Liver (tissue), 9 donors: ENCODE results near the gene GCDH. TPM values are rescaled to one million over a fixed set of nuclear protein-coding genes. Genes with fewer than 3 reads are reported as not detected.

ENCODE experiments used
- DNase-seq: peaks from one replicate; pipeline ENCODE4 v3.0.0-alpha.2; 2017; ENCODE audit warnings: low spot score
- H3K27ac ChIP-seq, 2 donors: one replicate each; pipeline ENCODE4 v1.7.0; 2013; ENCODE audit warnings: inconsistent platforms in 2 of 2, low read length in 2 of 2, control low read depth in 1 of 2, low read depth in 1 of 2, mild to moderate bottlenecking in 1 of 2
- H3K27me3 ChIP-seq, 4 donors: one replicate each; pipeline versions ENCODE4 v1.6.1 to v1.7.0; 2013; ENCODE audit warnings: low read length in 3 of 4, inconsistent platforms in 1 of 4, mild to moderate bottlenecking in 1 of 4, moderate library complexity in 1 of 4; ENCODE audit not compliant: control insufficient read depth in 4 of 4, insufficient read depth in 4 of 4
- H3K36me3 ChIP-seq, 4 donors: one replicate each; pipeline versions ENCODE4 v1.6.1 to v1.7.0; 2013; ENCODE audit warnings: low read length in 3 of 4, mild to moderate bottlenecking in 3 of 4, low read depth in 1 of 4, moderate library complexity in 1 of 4; ENCODE audit not compliant: control insufficient read depth in 4 of 4, insufficient read depth in 3 of 4
- H3K4me1 ChIP-seq, 4 donors: one replicate each; pipeline versions ENCODE4 v1.6.1 to v1.7.0; 2013; ENCODE audit warnings: low read length in 3 of 4, mild to moderate bottlenecking in 3 of 4, moderate library complexity in 1 of 4; ENCODE audit not compliant: control insufficient read depth in 4 of 4, insufficient read depth in 4 of 4
- H3K4me3 ChIP-seq, 3 donors: one replicate each; pipeline versions ENCODE4 v1.6.1 to v1.7.0; 2013; ENCODE audit warnings: low read length in 3 of 3, control low read depth in 1 of 3, low read depth in 1 of 3, mild to moderate bottlenecking in 1 of 3
- H3K9ac ChIP-seq, 2 donors: one replicate each; pipeline ENCODE4 v1.7.0; 2013; ENCODE audit warnings: low read length in 2 of 2, mild to moderate bottlenecking in 2 of 2, moderate library complexity in 2 of 2, control low read depth in 1 of 2, low read depth in 1 of 2
- H3K9me3 ChIP-seq, 4 donors: one replicate each; pipeline versions ENCODE4 v1.6.1 to v1.7.0; 2013; ENCODE audit warnings: low read length in 3 of 4; ENCODE audit not compliant: control insufficient read depth in 4 of 4
- ATF3 ChIP-seq: IDR thresholded peaks from 2 replicates; pipeline ENCODE4 v1.6.1; 2016; ENCODE audit warnings: antibody characterized with exemption
- CTCF ChIP-seq: fragments of 150-350 bp; IDR thresholded peaks from 2 replicates; pipeline ENCODE4 v1.5.1; 2017; ENCODE audit warnings: improper control_type of control experiment, low read depth, low read length; ENCODE audit not compliant: missing input control
- EGR1 ChIP-seq, 2 donors: IDR thresholded peaks; 2 replicates each; pipeline ENCODE4 v1.6.1; 2016 to 2018; ENCODE audit warnings: antibody characterized with exemption in 2 of 2, low read depth in 2 of 2
- FOXA1 ChIP-seq: IDR thresholded peaks from 2 replicates; pipeline ENCODE4 v1.6.1; 2016; ENCODE audit warnings: antibody characterized with exemption
- HNF4A ChIP-seq, 2 donors: conservative IDR thresholded peaks; 2 replicates each; pipeline ENCODE4 v1.6.1; 2016; ENCODE audit warnings: antibody characterized with exemption in 2 of 2, mild to moderate bottlenecking in 2 of 2
- HNF4G ChIP-seq: IDR thresholded peaks from 2 replicates; pipeline ENCODE4 v1.6.1; 2016; ENCODE audit warnings: antibody characterized with exemption
- NR2F2 ChIP-seq: IDR thresholded peaks from 2 replicates; pipeline ENCODE4 v1.6.1; 2016; ENCODE audit warnings: antibody characterized with exemption
- SP1 ChIP-seq: IDR thresholded peaks from 2 replicates; pipeline ENCODE4 v1.6.1; 2018; ENCODE audit warnings: antibody characterized with exemption, mild to moderate bottlenecking
- TAF1 ChIP-seq: conservative IDR thresholded peaks from 2 replicates; pipeline ENCODE4 v1.6.1; 2016; ENCODE audit warnings: antibody characterized with exemption, mild to moderate bottlenecking
- YY1 ChIP-seq: IDR thresholded peaks from 2 replicates; pipeline ENCODE4 v1.6.1; 2016; ENCODE audit warnings: antibody characterized with exemption, mild to moderate bottlenecking
- WGBS: extraction: QIAGEN DNeasy Blood & Tissue Kit; methylation state at CpG from one replicate; pipeline ENCODE4 v1.1.7; 2013; 5-methylcytosine and 5-hydroxymethylcytosine counted together
- polyA plus RNA-seq, 2 donors: library from polyadenylated mRNA; stranded (reverse) in 1 of 2; unstranded in 1 of 2; fragments of 200-250 nt in 1 of 2; fragments of >200 nt in 1 of 2; fragmentation: Nextera tagmentation in 1 of 2; extraction: Ambion mirVana in 1 of 2; gene quantifications; one replicate each; pipeline versions ENCODE4 v1.2.1 to v1.2.3, GENCODE V29; 2013 to 2015
- total RNA-seq, 2 donors: library from RNA; depleted of rRNA; stranded (reverse); fragments of >200 nt; gene quantifications; one replicate each; pipeline ENCODE4 v1.2.3, GENCODE V29; 2014
- TF ChIP-seq, protein P1 (sequence below): IDR thresholded peaks from 2 replicates; pipeline ENCODE4 v1.6.1; 2016; ENCODE audit warnings: antibody characterized with exemption, mild to moderate bottlenecking
- TF ChIP-seq, protein P2 (sequence below): IDR thresholded peaks from 2 replicates; pipeline ENCODE4 v1.6.1; 2016; ENCODE audit warnings: antibody characterized with exemption
- TF ChIP-seq, protein P3 (sequence below): IDR thresholded peaks from 2 replicates; pipeline ENCODE4 v1.6.1; 2016; ENCODE audit warnings: antibody characterized with exemption
- donor health status: healthy.
- donor health status: healthy.
- donor health status: healthy.
- donor health status: healthy.
- donor health status: healthy.

GCDH gene
- total and polyA plus RNA-seq, 4 donors, result 65.8 to 118 (median 78.1) TPM

DNA sequence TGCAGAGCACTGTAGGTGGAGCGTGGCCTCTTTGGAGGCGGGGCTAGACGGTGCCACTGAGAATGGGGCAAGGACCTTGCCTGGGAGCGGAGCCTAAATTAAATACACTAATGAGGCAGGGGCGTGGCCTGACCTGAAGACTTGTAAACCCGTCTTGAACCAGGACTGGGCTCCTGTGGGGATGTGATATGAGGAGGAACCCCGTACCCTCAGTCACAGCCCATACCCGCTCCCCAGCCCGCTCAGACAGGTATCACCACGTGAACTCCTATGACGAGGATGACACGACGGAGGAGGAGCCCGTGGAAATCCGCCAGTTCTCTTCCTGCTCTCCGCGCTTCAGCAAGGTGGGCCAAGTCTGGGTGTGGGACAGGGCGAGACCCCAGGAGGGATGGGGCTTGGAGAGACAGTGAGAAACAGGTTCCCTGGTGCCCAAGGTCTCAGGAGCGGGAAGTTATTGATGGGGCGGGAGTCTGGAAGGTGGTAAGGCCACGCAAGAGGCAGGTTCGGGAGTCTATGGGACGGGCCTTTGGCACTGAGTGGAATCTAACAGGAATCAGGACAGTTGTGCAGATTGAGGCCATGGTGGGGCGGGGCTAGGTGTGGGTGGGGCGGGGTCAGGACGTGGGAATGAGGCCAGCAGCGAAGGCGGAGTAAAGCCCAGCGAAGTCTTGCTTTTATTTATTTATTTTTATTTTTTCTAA is 24.4 kb upstream of the GCDH start (continued):
- no peak for TF ChIP-seq CTCF
- no peak for TF ChIP-seq EGR1 (IDR thresholded peaks at IDR 0.05; ENCODE audit: low read depth in 2 of 2)
- no peak for TF ChIP-seq HNF4G
- no peak for TF ChIP-seq FOXA1
- no peak for TF ChIP-seq NR2F2
- TF ChIP-seq, protein P1, sequence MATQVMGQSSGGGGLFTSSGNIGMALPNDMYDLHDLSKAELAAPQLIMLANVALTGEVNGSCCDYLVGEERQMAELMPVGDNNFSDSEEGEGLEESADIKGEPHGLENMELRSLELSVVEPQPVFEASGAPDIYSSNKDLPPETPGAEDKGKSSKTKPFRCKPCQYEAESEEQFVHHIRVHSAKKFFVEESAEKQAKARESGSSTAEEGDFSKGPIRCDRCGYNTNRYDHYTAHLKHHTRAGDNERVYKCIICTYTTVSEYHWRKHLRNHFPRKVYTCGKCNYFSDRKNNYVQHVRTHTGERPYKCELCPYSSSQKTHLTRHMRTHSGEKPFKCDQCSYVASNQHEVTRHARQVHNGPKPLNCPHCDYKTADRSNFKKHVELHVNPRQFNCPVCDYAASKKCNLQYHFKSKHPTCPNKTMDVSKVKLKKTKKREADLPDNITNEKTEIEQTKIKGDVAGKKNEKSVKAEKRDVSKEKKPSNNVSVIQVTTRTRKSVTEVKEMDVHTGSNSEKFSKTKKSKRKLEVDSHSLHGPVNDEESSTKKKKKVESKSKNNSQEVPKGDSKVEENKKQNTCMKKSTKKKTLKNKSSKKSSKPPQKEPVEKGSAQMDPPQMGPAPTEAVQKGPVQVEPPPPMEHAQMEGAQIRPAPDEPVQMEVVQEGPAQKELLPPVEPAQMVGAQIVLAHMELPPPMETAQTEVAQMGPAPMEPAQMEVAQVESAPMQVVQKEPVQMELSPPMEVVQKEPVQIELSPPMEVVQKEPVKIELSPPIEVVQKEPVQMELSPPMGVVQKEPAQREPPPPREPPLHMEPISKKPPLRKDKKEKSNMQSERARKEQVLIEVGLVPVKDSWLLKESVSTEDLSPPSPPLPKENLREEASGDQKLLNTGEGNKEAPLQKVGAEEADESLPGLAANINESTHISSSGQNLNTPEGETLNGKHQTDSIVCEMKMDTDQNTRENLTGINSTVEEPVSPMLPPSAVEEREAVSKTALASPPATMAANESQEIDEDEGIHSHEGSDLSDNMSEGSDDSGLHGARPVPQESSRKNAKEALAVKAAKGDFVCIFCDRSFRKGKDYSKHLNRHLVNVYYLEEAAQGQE, result no peak
- TF ChIP-seq YY1, result no peak

DNA sequence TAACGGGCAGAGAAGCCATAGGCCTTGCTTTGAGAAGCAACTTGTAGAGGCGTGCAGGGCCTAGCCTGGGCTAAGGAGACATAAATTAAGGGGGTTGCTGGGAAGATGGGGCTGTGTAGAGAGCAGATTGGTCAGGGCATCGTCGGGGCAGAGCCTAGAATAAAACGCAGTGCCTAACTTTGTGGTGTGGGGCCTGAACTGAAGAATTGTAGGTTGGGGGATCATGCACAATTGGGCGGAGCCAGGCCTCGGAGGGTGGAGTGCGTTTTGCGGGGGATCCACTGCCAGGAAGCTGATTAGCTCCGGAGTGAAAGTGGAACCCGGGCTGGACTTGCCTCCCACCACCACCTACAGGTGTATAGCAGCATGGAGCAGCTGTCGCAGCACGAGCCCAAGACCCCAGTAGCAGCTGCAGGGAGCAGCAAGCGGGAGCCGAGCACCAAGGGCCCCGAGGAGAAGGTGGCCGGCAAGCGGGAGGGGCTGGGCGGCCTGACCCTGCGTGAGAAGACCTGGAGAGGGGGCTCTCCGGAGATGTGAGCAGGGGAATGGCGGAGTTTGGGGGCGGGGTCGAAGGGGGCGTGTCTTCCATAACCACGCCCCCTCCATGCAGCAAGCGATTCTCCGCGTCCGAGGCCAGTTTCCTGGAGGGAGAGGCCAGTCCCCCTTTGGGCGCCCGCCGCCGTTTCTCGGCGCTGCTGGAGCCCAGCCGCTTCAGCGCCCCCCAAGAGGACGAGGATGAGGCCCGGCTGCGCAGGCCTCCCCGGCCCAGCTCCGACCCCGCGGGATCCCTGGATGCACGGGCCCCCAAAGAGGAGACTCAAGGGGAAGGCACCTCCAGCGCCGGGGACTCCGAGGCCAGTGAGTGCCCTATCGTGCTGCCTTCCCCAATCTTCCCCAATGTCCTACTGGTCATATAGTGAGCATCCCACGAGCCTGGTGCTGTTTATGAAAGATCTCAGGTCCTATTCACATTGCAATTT is 23.6 kb upstream of the GCDH start:
- H3K27me3 ChIP-seq, result no peaks in the 10 kb centered on the region
- peak; percentile 78 for DNase-seq
- 23% methylated on average over 51 of the region's 51 CpGs for WGBS
- H3K9me3 ChIP-seq, result no peaks in the 10 kb centered on the region
- TF ChIP-seq HNF4A (conservative IDR thresholded peaks at IDR 0.05), result no peak
- no peak overlapping the region for H3K27ac ChIP-seq
- peaks cover 0 to 8% (median 5%) of the 10 kb centered on the region in 4 donors for H3K4me1 ChIP-seq
- H3K4me3 ChIP-seq, result peak overlapping the region in 1 of 3 donors; percentile 27
- no peak overlapping the region for H3K9ac ChIP-seq
- H3K36me3 ChIP-seq, result no peaks in the 10 kb centered on the region

DNA sequence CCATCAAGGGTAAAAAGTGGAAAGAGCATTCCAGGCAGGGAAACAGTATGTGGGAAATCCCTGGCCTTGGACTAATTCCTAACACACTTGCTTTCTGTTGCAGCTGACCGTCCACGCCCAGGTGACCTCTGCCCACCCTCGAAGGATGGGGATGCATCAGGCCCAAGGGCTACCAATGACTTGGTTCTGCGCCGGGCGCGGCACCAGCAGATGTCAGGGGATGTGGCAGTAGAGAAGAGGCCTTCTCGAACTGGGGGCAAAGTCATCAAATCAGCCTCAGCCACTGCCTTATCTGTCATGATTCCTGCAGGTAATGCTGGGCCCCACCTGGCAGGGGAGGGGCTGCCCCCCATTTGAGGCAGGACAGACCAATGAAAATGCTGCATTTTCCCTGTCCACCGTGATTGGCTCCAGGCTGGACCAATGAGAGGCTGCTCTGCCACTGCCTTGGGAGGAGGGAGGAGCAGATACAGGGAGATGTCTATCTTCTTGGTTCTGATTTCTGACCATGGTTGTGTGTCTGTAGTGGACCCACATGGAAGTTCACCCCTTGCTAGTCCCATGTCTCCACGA is 22.3 kb upstream of the GCDH start:
- no peaks in the 10 kb centered on the region for H3K9me3 ChIP-seq
- H3K4me1 ChIP-seq, result peaks cover 0 to 14% (median 7%) of the 10 kb centered on the region in 4 donors
- no peaks in the 10 kb centered on the region for H3K36me3 ChIP-seq
- no peak overlapping the region for H3K9ac ChIP-seq
- H3K4me3 ChIP-seq, result no peak overlapping the region
- no peaks in the 10 kb centered on the region for H3K27me3 ChIP-seq
- 93% methylated on average over 10 of the region's 10 CpGs for WGBS
- DNase-seq, result no peak
- no peak for TF ChIP-seq ATF3
- TF ChIP-seq, protein P2, sequence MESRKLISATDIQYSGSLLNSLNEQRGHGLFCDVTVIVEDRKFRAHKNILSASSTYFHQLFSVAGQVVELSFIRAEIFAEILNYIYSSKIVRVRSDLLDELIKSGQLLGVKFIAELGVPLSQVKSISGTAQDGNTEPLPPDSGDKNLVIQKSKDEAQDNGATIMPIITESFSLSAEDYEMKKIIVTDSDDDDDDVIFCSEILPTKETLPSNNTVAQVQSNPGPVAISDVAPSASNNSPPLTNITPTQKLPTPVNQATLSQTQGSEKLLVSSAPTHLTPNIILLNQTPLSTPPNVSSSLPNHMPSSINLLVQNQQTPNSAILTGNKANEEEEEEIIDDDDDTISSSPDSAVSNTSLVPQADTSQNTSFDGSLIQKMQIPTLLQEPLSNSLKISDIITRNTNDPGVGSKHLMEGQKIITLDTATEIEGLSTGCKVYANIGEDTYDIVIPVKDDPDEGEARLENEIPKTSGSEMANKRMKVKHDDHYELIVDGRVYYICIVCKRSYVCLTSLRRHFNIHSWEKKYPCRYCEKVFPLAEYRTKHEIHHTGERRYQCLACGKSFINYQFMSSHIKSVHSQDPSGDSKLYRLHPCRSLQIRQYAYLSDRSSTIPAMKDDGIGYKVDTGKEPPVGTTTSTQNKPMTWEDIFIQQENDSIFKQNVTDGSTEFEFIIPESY, result no peak
- TF ChIP-seq FOXA1, result no peak
- TF ChIP-seq TAF1, result no peak
- TF ChIP-seq NR2F2, result no peak
- no peak for TF ChIP-seq EGR1 (IDR thresholded peaks at IDR 0.05; ENCODE audit: low read depth in 2 of 2)
- TF ChIP-seq, protein P3, sequence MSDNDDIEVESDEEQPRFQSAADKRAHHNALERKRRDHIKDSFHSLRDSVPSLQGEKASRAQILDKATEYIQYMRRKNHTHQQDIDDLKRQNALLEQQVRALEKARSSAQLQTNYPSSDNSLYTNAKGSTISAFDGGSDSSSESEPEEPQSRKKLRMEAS, result no peak
- TF ChIP-seq SP1, result no peak
- TF ChIP-seq, protein P1, result no peak
- no peak overlapping the region for H3K27ac ChIP-seq
